Smooth muscle cell of the umbilical artery (primary cell): ENCODE results near the gene LRCOL1. TPM values are rescaled to one million over a fixed set of nuclear protein-coding genes. Genes with fewer than 3 reads are reported as not detected.

Experiments used
- total RNA-seq: library from RNA; depleted of rRNA; stranded (reverse); fragments of >200 nt; gene quantifications from 2 replicates; pipeline ENCODE4 v1.2.3, GENCODE V29; 2014

Gene LRCOL1
- total RNA-seq, result 0.18 TPM in 1 of 2 replicates, not detected in the other

GRCh38 chr12:132610051-132610759, at the start of gene LRCOL1:
TSS of gene LRCOL1 (minus strand) at chr12:132610582. CDS start at chr12:132606251, 4,331 bp downstream.

GRCh38 chr12:132618683-132619043, 8.3 kb upstream of the LRCOL1 start, which contains the start of gene P2RX2:
TSS of gene P2RX2 (plus strand) at chr12:132618776. CDS start at chr12:132618817, 41 bp downstream.

Other genes with a start within 250 kb of the LRCOL1 start
- 3.0 and 8.4 TPM in 2 replicates for gene FBRSL1, start 120.4 kb downstream of the LRCOL1 start, total RNA-seq
- gene P2RX2, start 8.2 kb upstream of the LRCOL1 start, total RNA-seq, result not detected in 2 replicates
- gene POLE, start 76.8 kb upstream of the LRCOL1 start, total RNA-seq, result 6.2 and 21.0 TPM in 2 replicates
- 7.1 and 8.4 TPM in 2 replicates for gene PXMP2, start 77.0 kb upstream of the LRCOL1 start, total RNA-seq
- gene PGAM5, start 100.3 kb upstream of the LRCOL1 start, total RNA-seq, result 24.3 and 41.3 TPM in 2 replicates
- gene ANKLE2, start 151.2 kb upstream of the LRCOL1 start, total RNA-seq, result 75.4 and 78.0 TPM in 2 replicates
- 207 and 287 TPM in 2 replicates for gene GOLGA3, start 218.3 kb upstream of the LRCOL1 start, total RNA-seq